Activated CD4-positive, alpha-beta memory T cell treated with anti-CD3 and anti-CD28 coated beads, Interleukin-2, amount 10 ng/mL, durations not matched to agents 7 days and 5 days (primary cell): ENCODE results near the gene ANO5. TPM values are rescaled to one million over a fixed set of nuclear protein-coding genes. Genes with fewer than 3 reads are reported as not detected.

Experiments
- CTCF ChIA-PET: fragments of 350-600 bp; sonication (Branson Sonifier 250); formaldehyde crosslinking; loops from one replicate; lab custom pipeline; 2021; ENCODE audit warnings: antibody characterized with exemption, inconsistent platforms; lab: Charles Lee
- POLR2A ChIA-PET: fragments of 350-600 bp; sonication (Branson Sonifier 250); formaldehyde crosslinking; loops from one replicate; lab custom pipeline; 2021; ENCODE audit warnings: antibody characterized with exemption; lab: Charles Lee
- DNase-seq: peaks from one replicate; pipeline ENCODE4 v3.0.0-alpha.2; 2020
- H3K27ac Mint-ChIP-seq: one replicate; pipeline ENCODE4 v1.8.0; 2021; ENCODE audit warnings: mild to moderate bottlenecking, mixed read lengths
- H3K27me3 Mint-ChIP-seq: one replicate; pipeline ENCODE4 v1.8.0; 2021; ENCODE audit warnings: mixed read lengths
- H3K36me3 Mint-ChIP-seq: one replicate; pipeline ENCODE4 v1.8.0; 2021; ENCODE audit warnings: low read depth, mixed read lengths
- H3K4me1 Mint-ChIP-seq: one replicate; pipeline ENCODE4 v1.8.0; 2021; ENCODE audit warnings: mixed read lengths
- H3K4me3 Mint-ChIP-seq: one replicate; pipeline ENCODE4 v1.8.0; 2021; ENCODE audit warnings: mild to moderate bottlenecking, mixed read lengths
- H3K9me3 Mint-ChIP-seq: one replicate; pipeline ENCODE4 v1.8.0; 2021; ENCODE audit warnings: mixed read lengths
- total RNA-seq, 2 experiments: library from RNA; stranded (reverse); gene quantifications; one replicate each; pipeline ENCODE4 v1.2.3, GENCODE V29; 2021

ANO5 gene
- total RNA-seq, 2 experiments from 2014 or later = not detected

DNA sequence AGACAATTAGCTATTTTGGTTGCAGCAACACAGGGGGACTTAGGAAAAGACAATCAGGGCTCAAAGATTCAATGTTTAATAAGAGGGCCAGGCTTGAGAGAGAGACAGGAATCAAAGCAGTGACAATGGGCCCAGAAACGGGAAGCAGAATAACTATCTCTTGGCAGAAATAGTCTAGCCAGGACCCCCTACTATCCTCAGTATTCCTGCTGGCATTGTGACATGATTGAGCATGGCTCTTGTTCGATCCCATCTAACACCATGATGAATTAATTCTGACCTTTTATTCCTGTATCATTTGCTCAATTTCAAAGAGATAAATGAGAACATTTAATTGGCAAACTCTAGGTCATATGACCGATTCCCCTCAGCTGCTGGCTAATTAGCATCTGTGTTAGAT, 12.8 kb upstream of the ANO5 start:
- no peak overlapping the region for H3K4me3 Mint-ChIP-seq
- no peak for DNase-seq
- POLR2A ChIA-PET = no interaction called here
- H3K4me1 Mint-ChIP-seq = no peaks in the 10 kb centered on the region
- no peak overlapping the region for H3K27ac Mint-ChIP-seq
- H3K36me3 Mint-ChIP-seq = no peaks in the 10 kb centered on the region
- no peaks in the 10 kb centered on the region for H3K9me3 Mint-ChIP-seq
- CTCF ChIA-PET = no interaction called here
- H3K27me3 Mint-ChIP-seq = no peaks in the 10 kb centered on the region

DNA sequence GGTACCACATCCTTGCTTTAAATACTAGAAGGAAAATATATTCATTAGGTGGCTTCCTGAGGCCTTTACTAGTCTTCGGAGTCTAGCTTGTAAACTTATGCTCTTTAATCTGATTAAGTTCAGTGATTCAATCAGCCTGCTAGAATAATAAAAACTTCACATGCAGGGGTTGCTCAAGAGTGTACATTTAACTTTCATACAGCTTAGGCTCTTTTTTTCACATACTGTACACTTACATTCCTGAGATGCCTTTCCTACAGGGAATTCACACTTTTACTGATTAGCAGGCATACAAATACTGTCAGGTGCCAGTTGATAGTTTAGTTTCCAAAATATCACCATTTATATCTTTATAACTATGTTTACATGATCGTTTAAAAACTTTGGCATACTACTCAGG, 3.2 kb upstream of the ANO5 start:
- H3K9me3 Mint-ChIP-seq = no peaks in the 10 kb centered on the region
- CTCF ChIA-PET = no interaction called here
- H3K27ac Mint-ChIP-seq = no peak overlapping the region
- H3K4me1 Mint-ChIP-seq = no peaks in the 10 kb centered on the region
- peaks cover 27% of the 10 kb centered on the region for H3K27me3 Mint-ChIP-seq
- H3K4me3 Mint-ChIP-seq = no peak overlapping the region
- H3K36me3 Mint-ChIP-seq = no peaks in the 10 kb centered on the region
- POLR2A ChIA-PET = no interaction called here
- DNase-seq = no peak

DNA sequence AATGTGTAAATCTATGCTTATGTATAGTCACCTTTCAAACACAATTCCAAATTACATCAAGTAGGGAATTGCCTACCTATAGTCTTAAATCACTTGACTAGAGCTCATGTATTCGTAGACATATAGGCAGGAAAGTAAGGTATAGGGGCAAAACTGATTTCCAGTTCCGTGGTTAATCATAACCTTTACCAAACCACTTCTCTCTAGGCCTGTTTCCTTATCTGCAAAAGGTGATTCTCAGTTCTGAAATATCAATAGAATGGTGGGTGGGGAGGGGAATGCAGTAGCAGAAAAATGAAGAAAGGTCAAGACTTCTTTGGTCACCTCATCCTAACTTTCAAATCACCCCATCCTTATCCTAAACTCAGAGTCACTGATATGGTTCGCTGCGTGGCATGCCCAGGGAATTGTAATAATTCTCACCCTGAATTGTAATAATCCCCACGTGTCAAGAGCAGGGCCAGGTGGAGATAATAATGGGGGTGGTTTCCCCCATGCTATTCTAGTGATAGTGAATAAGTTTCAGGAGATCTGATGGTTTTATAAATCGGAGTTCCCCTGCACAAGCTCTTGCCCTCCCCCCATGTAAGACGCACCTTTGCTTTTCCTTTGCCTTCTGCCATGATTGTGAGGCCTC, 1.9 kb upstream of the ANO5 start:
- DNase-seq = no peak
- POLR2A ChIA-PET = no interaction called here
- H3K27me3 Mint-ChIP-seq = peaks cover 29% of the 10 kb centered on the region

DNA sequence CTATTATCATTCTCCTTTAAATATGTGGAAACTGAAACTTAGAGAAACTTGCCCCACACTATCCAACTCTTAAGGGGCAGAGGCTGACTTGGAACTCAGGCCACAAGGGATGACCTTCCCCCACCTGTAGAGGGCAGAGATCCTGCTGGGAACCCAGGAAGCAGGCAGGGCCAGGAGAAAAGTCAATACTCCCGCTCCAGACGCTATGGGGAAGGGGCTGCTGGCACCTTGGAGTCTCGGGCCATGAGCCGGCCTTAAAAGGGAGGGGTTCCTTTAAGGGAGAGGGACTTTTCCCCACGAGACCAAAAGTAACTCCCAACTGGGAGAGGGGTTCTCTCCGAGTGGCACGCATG, 620 bp upstream of the ANO5 start:
- no peak overlapping the region for H3K4me3 Mint-ChIP-seq
- no peaks in the 10 kb centered on the region for H3K9me3 Mint-ChIP-seq
- DNase-seq = no peak
- ChIA-PET POLR2A (no interaction called here), CTCF (no interaction called here)
- no peaks in the 10 kb centered on the region for H3K4me1 Mint-ChIP-seq
- H3K27me3 Mint-ChIP-seq = peaks cover 29% of the 10 kb centered on the region
- H3K36me3 Mint-ChIP-seq = no peaks in the 10 kb centered on the region
- no peak overlapping the region for H3K27ac Mint-ChIP-seq

More for the DNA sequence above, 1.9 kb upstream of the ANO5 start:
- CTCF ChIA-PET = no interaction called here
- H3K27ac Mint-ChIP-seq = no peak overlapping the region
- H3K36me3 Mint-ChIP-seq = no peaks in the 10 kb centered on the region
- no peaks in the 10 kb centered on the region for H3K9me3 Mint-ChIP-seq
- no peak overlapping the region for H3K4me3 Mint-ChIP-seq
- H3K4me1 Mint-ChIP-seq = no peaks in the 10 kb centered on the region

DNA sequence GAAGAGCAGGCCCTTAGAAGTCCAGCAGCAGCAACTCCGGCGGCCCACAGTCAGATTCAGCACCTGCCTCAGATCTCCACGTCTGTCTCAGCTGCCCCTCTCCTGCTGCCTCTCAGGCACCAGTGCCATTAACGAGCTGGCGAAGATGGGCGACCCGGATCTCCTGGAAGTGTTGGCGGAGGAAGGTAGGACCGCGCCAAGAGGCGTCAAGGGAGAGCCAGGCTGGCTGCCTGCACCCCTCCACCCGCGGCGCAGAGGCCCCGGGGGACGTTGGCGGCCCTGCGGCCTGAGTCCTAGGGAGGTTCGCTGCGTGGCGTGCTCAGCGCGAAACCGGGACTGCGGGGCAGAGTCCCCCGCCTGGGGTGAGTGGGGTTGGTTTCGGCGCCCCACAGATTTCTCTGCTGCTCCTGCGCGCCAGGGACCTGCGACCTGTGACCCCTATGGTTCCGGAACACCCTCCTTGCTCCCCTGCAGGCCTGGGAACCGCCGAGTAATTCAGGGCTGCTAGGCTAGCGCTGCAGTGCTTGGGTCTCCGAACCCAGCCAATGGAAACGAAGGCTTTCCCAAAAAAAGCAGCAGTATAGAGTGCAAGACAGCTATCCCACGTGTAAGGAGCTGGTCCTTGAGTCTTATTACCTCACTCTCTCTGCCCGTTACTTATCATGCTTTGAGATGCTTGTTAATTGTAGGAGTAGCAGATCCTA, 615 bp downstream of the ANO5 start:
- Mint-ChIP-seq H3K4me3 (no peak overlapping the region), H3K9me3 (no peaks in the 10 kb centered on the region), H3K27ac (no peak overlapping the region), H3K4me1 (no peaks in the 10 kb centered on the region), H3K36me3 (no peaks in the 10 kb centered on the region), H3K27me3 (peaks cover 29% of the 10 kb centered on the region)
- ChIA-PET CTCF (no interaction called here), POLR2A (no interaction called here)
- DNase-seq = no peak

DNA sequence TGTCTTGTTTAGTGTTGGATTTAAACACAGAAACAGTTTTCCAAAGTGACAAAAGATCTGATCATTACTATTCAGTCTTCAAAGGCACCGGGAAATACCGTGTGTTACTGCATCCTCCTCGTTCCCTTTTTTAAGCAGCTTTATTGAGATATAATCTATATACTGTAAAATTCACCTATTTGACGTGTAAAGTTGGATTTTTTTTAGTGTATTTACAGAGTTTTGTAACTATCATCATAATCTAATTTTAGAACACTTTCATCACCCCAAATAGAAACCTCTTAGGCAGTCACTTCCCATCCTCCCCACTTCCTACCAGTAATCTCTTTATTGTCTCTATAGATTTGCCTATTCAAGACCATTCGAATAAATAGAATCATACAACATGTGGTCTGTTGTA, 1.4 kb downstream of the ANO5 start:
- DNase-seq = no peak
- CTCF ChIA-PET = no interaction called here

DNA sequence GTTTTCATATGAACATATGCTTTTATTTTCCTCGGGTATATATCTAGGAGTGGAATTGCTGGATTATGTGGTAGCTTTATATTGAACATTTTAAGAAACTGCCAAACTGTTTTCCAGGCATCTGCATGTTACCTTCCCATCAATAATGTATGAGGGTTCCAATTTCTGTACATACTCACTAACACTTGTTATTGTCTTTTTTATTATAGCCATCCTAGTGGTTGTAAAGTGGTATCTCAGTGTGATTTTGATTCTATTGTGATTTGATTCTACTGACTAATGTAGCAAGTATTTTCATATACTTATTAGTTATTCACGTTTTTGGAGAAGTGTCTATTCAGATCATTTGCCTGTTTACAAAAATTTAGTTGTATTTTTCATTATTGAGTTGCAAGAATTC, 2.0 kb downstream of the ANO5 start:
- Mint-ChIP-seq H3K9me3 (no peaks in the 10 kb centered on the region), H3K4me3 (no peak overlapping the region), H3K4me1 (no peaks in the 10 kb centered on the region), H3K27ac (no peak overlapping the region), H3K36me3 (no peaks in the 10 kb centered on the region), H3K27me3 (peaks cover 29% of the 10 kb centered on the region)
- ChIA-PET POLR2A (no interaction called here), CTCF (no interaction called here)
- no peak for DNase-seq

More for the DNA sequence above, 1.4 kb downstream of the ANO5 start:
- Mint-ChIP-seq H3K9me3 (no peaks in the 10 kb centered on the region), H3K27me3 (peaks cover 29% of the 10 kb centered on the region), H3K4me3 (no peak overlapping the region), H3K36me3 (no peaks in the 10 kb centered on the region), H3K4me1 (no peaks in the 10 kb centered on the region), H3K27ac (no peak overlapping the region)
- POLR2A ChIA-PET = no interaction called here

DNA sequence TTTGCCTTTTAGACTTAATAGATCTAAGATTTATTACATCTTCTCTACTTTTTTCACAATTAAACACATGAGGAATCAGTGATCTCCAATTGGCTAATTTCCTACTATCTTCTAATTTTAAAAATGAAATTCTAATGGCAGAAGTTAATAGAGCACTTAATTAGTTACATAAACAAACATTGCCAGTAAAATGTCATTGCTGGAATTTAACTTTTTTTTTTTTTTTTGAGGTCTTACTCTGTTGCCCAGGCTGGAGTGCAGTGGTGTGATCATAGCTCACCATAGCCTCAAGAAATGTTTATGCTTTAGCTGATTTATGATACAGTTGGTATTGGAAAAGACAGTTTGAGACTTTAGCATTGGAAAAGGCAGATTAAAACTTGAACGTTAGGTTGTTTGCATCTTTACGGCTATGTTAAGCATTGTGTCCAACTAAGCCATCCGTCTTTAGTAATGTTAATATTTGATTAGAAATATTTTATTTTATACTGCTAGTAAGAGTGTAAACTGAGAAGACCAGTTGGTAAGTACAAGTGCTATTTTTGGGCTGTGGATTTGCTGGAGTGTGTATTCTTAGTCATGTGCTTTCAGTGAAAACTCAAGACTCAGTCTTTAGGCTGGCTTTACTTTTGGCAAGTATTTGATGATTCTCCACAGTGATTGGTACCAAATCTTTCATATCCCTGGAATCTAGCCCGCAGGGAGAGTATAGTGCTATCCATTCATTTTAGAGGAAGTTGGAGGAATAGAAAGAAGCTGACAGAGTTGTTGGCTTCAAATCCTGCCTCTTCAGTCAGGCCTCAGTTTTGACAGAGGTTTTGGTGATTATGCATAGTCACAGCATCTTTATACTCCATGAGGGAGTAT, 4.5 kb downstream of the ANO5 start:
- DNase-seq = no peak

DNA sequence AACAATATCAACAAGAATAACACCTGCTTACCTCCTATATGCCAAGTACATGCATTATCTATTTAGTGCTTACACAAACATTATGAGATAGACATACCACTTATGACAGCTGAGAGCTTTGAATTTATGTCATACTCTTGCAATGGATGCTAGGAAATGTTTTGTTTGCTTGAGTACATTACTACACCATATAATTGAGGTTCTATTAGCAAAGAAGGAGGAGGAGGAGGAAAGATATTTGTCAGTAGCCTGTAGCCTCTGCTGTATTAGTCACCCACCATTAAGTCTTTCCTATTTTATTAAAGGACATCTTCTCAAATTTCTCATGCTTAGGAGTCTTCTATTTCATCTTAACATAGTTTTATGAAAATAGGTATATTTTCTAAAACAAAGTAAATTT, 6.4 kb downstream of the ANO5 start:
- POLR2A ChIA-PET = no interaction called here
- Mint-ChIP-seq H3K36me3 (no peaks in the 10 kb centered on the region), H3K4me1 (no peaks in the 10 kb centered on the region), H3K27me3 (peaks cover 7% of the 10 kb centered on the region), H3K4me3 (no peak overlapping the region), H3K9me3 (no peaks in the 10 kb centered on the region), H3K27ac (no peak overlapping the region)
- CTCF ChIA-PET = no interaction called here
- no peak for DNase-seq

More for the DNA sequence above, 4.5 kb downstream of the ANO5 start:
- Mint-ChIP-seq H3K4me3 (no peak overlapping the region), H3K9me3 (no peaks in the 10 kb centered on the region), H3K4me1 (no peaks in the 10 kb centered on the region), H3K27me3 (peaks cover 19% of the 10 kb centered on the region), H3K27ac (no peak overlapping the region), H3K36me3 (no peaks in the 10 kb centered on the region)
- ChIA-PET POLR2A (no interaction called here), CTCF (no interaction called here)

DNA sequence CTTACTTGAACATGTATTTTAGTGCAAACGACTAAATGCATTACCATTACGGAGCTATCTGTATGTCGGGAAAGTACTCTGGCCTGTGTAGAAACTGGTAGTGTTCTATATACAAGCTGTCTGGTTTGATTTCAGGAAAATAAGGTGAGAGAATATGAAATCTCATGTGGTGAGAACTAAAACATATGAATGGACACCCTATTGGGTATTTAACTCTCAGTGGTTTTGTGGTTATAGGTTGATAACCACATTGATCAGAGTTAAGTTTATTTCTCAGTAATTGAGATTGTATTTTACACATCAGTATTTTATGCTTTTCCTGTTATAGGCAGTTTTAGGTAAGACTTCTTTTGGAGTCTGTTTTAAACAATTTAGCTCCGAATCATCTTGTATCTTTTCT, 10.4 kb downstream of the ANO5 start:
- Mint-ChIP-seq H3K27ac (no peak overlapping the region), H3K9me3 (no peaks in the 10 kb centered on the region), H3K36me3 (no peaks in the 10 kb centered on the region), H3K4me1 (no peaks in the 10 kb centered on the region), H3K27me3 (no peaks in the 10 kb centered on the region), H3K4me3 (no peak overlapping the region)
- ChIA-PET CTCF (interaction anchor here (0.5 kb wide), 1 partner anchor 43 kb away, joined by 3 read pairs; no protein-coding TSS in a partner anchor), POLR2A (no interaction called here)
- DNase-seq = no peak

DNA sequence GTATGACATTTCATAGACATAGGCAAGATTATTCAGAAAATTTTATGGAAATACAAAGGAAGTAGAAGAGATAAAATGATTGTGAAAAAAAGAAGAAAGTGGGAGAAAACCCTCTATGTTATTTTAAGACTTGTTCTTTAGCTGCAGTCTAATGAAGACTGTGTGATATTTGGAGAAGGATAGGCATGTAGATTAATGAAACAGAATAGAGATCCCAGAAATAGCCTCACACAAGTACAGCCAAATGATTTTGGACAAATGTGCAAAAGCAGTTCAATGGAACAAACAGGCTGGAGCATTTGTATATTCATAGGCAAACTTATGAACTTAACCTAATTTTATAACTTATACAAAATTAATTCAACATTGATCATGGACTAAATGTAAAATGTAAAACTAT, 14.3 kb downstream of the ANO5 start:
- ChIA-PET POLR2A (no interaction called here), CTCF (no interaction called here)
- DNase-seq = no peak

DNA sequence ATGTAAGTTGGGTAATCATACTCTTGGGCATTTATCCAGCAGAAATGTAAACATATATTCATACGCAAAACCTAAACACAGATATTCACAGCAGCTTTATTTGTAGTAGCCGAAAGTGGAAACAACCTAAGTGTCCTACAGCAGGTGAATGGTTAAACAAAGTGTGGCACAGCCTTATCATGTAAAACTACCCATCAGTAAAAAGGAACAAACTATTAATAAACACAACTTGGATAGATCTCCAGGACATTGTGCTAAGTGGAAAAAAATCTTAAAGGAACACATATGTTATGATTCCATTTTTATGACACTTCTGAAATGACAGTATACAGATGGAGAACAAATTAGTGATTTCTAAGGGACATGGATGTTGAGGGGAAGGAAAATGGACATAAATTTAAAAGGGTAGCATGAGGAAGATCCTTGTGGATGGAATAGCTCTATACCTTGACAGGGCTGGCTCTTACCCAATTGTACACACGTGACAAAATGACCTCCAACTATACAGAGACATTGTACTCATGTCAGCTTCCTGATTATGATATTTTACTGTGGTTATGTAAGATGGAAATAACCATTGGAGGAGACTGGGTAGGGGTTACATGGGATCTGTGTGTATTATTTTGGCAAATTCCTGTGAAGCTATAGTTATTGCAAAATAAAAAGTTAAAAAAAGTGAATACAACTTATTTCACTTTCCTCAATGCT, 15.4 kb downstream of the ANO5 start:
- CTCF ChIA-PET = no interaction called here

More for the DNA sequence above, 14.3 kb downstream of the ANO5 start:
- no peaks in the 10 kb centered on the region for H3K36me3 Mint-ChIP-seq
- no peaks in the 10 kb centered on the region for H3K27me3 Mint-ChIP-seq
- no peak overlapping the region for H3K4me3 Mint-ChIP-seq
- H3K9me3 Mint-ChIP-seq = no peaks in the 10 kb centered on the region
- no peak overlapping the region for H3K27ac Mint-ChIP-seq
- no peaks in the 10 kb centered on the region for H3K4me1 Mint-ChIP-seq

DNA sequence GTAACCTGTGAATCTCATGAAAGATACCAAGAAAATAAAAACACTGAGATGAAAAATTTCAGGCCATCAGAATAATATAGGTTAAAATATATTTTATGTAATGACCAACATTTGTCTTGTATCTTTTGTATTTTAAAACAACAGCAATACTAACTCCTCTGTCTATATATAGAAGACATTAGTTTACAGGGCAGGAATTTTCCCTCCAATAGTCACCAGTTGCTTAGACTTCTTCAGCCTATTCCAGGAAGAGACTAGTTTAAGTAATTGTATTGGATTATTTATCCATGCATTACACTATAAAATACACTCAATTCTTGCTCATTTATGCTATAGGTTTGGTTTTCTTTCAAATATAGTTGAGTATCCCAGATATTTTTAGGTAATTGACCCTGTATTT, 24.1 kb downstream of the ANO5 start:
- Mint-ChIP-seq H3K4me1 (no peaks in the 10 kb centered on the region), H3K36me3 (no peaks in the 10 kb centered on the region), H3K27me3 (no peaks in the 10 kb centered on the region), H3K27ac (no peak overlapping the region), H3K9me3 (no peaks in the 10 kb centered on the region), H3K4me3 (no peak overlapping the region)
- DNase-seq = no peak
- POLR2A ChIA-PET = no interaction called here
- CTCF ChIA-PET = no interaction called here

More for the DNA sequence above, 15.4 kb downstream of the ANO5 start:
- no peak for DNase-seq
- no peak overlapping the region for H3K27ac Mint-ChIP-seq
- H3K36me3 Mint-ChIP-seq = no peaks in the 10 kb centered on the region
- POLR2A ChIA-PET = no interaction called here
- no peaks in the 10 kb centered on the region for H3K9me3 Mint-ChIP-seq
- no peak overlapping the region for H3K4me3 Mint-ChIP-seq
- no peaks in the 10 kb centered on the region for H3K27me3 Mint-ChIP-seq
- H3K4me1 Mint-ChIP-seq = no peaks in the 10 kb centered on the region
